GM12874 (cell line): ENCODE data around the gene HOXA2.

ENCODE experiments used
- CTCF ChIP-seq: IDR thresholded peaks from 2 replicates; pipeline ENCODE4 v1.5.1; 2011; ENCODE audit warnings: low read depth, mild to moderate bottlenecking, control low read depth, low read length, moderate library complexity; ENCODE audit not compliant: insufficient read depth

HOXA2 gene

DNA sequence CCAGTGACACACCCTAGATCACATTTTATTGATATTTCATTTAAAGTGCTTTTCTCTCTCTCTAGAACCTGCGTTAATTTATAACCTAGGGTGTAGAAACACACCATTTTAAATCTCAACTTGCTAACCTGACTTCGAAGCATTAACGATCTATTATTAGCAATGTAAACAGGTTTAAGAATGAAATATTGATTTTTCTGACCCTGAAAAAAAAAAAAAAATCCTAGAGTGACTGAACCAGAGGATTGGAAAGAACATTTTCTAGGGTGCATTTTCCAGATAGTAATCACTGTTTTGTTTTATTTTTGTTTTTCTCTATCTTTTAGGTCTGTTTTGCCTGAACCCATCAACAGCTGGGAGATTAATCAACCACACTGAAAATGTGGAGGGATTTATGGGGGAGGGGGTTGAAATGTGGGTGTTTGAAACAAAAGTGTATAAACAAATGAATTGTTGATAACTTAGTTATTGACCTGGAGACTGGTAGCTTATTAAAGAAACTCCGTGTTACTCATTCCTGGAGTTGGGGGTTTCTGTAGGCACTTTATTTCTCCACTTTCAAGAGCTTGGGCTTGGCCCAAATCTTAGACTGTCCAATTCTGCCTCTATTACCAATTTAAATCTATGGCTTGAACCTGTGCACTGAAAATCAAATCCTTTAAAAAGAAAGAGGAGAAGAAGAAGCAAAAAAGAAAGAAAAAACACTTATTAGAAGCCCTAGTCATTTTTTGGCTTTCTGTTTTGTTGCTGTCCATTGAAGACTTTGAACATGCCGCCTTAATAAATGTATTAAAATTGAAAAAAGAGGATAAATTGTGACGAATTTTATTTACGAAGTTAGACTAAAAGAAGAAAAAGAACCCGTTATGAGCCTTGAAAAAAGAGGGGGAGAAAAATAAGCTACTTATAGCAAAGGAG, 2.8 kb downstream of the HOXA2 start:
- no peak for TF ChIP-seq CTCF

DNA sequence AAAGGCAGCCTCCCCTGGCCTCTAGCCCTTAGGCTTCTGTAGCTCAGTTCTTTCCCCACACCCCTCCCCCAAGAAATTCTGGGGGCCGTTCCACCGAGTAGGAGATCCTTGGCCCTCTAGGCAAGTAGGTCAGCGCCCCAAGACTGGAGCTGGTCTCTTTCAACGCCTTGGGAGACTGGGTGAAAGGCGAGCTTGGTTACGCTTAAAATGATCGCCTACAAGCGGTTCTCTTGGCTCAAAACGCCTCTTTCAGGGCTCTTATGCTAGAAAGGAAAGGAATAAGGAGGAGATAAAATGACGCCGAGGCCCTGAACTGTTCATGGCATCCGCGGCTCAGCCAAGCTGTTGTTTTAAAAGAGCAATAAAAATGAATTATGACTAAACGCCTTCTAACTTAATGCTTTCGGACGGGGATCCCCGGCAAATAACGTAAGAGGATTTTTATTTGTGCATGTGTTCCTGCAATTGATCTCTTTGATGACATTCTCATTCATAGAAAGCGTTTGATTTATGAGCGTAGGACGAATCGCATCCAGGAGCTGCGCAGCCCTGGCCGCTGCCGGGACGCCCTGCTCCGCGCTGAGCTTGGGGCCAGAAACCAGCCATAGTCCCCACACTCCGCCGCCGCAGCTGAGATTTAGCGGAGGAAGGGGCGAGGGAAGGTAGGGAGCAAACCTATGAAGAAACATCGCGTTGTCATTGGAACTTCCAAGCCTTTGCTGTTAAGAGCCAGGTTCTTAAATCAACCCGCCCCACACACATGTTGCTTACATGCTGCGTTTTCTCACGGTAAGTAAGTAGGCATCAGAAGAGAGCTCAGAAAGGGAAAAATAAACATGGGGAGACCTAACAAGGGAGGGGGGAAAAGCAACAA, 3.7 kb downstream of the HOXA2 start:
- TF ChIP-seq CTCF, result no peak

- TF ChIP-seq CTCF, result 0 out of 2 replicates have a peak, but pooled peaks have one; percentile 5
These were observed 4.6 kb downstream of the HOXA2 start for GRCh38 chr7:27097686-27098577.

GRCh38 chr7:27096768-27097514, 5.5 kb downstream of the HOXA2 start:
- TF ChIP-seq CTCF, result no peak

- 0 out of 2 replicates have a peak, but pooled peaks have one; percentile 17 for TF ChIP-seq CTCF
These were observed 6.4 kb downstream of the HOXA2 start, which contains the start of gene HOXA1 for GRCh38 chr7:27095897-27096767. Gene HOXA1 (minus strand): TSS chr7:27096000. CDS start chr7:27095912, 88 bp downstream.
